ENCODE measurements around the gene PRR5L.

DNA sequence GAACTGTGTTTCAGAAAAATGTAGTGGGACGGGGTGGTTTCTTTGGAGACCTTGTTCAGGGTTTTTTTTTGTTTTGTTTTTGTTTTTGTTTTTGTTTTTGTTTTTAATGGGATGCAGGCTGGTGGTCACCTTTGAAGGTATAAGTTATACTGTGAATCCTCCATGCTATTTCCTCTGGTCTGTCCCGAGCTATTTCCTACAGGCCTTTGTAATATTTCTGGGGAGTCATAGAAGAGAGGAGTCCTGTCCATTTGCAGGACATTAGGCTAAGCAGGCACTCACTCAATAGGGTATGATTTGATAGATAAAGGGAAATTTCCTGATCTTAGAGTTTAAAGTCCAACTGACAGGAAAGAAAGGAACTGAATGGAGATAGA is 136.0 kb downstream of the PRR5L start:
- no peak for TF ChIP-seq STAT1 (IDR thresholded peaks at IDR 0.05; ENCODE audit: unreplicated experiment)
- TF ChIP-seq, protein P1, sequence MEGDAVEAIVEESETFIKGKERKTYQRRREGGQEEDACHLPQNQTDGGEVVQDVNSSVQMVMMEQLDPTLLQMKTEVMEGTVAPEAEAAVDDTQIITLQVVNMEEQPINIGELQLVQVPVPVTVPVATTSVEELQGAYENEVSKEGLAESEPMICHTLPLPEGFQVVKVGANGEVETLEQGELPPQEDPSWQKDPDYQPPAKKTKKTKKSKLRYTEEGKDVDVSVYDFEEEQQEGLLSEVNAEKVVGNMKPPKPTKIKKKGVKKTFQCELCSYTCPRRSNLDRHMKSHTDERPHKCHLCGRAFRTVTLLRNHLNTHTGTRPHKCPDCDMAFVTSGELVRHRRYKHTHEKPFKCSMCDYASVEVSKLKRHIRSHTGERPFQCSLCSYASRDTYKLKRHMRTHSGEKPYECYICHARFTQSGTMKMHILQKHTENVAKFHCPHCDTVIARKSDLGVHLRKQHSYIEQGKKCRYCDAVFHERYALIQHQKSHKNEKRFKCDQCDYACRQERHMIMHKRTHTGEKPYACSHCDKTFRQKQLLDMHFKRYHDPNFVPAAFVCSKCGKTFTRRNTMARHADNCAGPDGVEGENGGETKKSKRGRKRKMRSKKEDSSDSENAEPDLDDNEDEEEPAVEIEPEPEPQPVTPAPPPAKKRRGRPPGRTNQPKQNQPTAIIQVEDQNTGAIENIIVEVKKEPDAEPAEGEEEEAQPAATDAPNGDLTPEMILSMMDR (conservative IDR thresholded peaks at IDR 0.05; ENCODE audit: low read depth in 2 of 2) = no peak
- TF ChIP-seq CREB1 (CRISPR knock-in tag; IDR thresholded peaks at IDR 0.05; ENCODE audit: low read depth) = no peak
- TF ChIP-seq EZH2 (IDR thresholded peaks at IDR 0.05; ENCODE audit: low read depth, unreplicated experiment) = no peak
- TF ChIP-seq, protein P2, sequence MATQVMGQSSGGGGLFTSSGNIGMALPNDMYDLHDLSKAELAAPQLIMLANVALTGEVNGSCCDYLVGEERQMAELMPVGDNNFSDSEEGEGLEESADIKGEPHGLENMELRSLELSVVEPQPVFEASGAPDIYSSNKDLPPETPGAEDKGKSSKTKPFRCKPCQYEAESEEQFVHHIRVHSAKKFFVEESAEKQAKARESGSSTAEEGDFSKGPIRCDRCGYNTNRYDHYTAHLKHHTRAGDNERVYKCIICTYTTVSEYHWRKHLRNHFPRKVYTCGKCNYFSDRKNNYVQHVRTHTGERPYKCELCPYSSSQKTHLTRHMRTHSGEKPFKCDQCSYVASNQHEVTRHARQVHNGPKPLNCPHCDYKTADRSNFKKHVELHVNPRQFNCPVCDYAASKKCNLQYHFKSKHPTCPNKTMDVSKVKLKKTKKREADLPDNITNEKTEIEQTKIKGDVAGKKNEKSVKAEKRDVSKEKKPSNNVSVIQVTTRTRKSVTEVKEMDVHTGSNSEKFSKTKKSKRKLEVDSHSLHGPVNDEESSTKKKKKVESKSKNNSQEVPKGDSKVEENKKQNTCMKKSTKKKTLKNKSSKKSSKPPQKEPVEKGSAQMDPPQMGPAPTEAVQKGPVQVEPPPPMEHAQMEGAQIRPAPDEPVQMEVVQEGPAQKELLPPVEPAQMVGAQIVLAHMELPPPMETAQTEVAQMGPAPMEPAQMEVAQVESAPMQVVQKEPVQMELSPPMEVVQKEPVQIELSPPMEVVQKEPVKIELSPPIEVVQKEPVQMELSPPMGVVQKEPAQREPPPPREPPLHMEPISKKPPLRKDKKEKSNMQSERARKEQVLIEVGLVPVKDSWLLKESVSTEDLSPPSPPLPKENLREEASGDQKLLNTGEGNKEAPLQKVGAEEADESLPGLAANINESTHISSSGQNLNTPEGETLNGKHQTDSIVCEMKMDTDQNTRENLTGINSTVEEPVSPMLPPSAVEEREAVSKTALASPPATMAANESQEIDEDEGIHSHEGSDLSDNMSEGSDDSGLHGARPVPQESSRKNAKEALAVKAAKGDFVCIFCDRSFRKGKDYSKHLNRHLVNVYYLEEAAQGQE (IDR thresholded peaks at IDR 0.05; ENCODE audit: unreplicated experiment) = no peak
- TF ChIP-seq POLR2AphosphoS5 (IDR thresholded peaks at IDR 0.05; ENCODE audit: low read depth) = no peak
- no peak for TF ChIP-seq EZH2phosphoT487 (IDR thresholded peaks at IDR 0.05; ENCODE audit: unreplicated experiment)
- TF ChIP-seq NANOG (IDR thresholded peaks at IDR 0.05; ENCODE audit: borderline replicate concordance) = no peak
- no peak for TF ChIP-seq JUNB (IDR thresholded peaks at IDR 0.05; ENCODE audit: unreplicated experiment)

Data from GM23338 (cell line).